Measurements from ENCODE around the gene FSTL4.

Gene FSTL4

DNA sequence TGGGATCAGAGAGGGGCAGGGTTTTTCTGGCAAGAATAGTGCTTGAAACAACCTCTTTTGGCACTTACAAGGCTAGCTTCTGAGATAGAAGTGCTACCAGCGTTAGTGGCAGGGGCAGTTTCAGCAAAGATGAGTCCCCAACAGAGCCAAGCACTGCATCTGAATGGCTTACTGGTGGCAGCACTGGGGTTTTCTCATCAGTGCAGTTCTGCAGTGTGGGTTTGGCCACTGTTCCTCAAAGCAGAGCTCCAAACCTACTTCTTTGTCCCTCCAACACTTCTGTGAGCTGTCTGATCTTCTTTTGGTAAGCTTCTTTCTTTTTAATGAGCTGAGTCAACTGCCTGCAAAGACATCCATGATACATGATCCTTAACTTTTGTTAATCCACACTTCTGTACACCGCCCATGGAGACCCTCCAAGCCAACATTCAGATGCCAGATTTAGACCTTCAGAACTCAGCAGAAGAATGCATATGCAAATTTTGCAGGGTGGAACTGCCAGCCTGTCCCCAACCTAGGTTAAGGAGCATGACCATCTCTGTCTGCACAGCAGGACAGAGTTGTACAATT, 29.9 kb upstream of the FSTL4 start:
- no peaks in the 10 kb centered on the region for H4K20me1 ChIP-seq (ENCODE audit: insufficient read depth, low read length)
- no peaks in the 10 kb centered on the region for H3K36me3 ChIP-seq (replicated peaks; ENCODE audit: insufficient read depth, low read length)
- H3K4me1 ChIP-seq (ENCODE audit: low read length) = no peaks in the 10 kb centered on the region
- H2AFZ ChIP-seq (ENCODE audit: low read length) = no peak overlapping the region
- no peak overlapping the region for H3K4me3 ChIP-seq (ENCODE audit: low read length)
- H3F3A ChIP-seq (ENCODE audit: insufficient read depth, low read length) = no peaks in the 10 kb centered on the region
- H3K9ac ChIP-seq (ENCODE audit: low read length) = no peak overlapping the region
- no peaks in the 10 kb centered on the region for H3K9me3 ChIP-seq (replicated peaks; ENCODE audit: insufficient read depth, low read length)
- H3K27me3 ChIP-seq (replicated peaks; ENCODE audit: insufficient read depth, low read length) = no peaks in the 10 kb centered on the region
- H3K4me2 ChIP-seq (ENCODE audit: low read depth, low read length) = no peak overlapping the region
- DNase-seq = no peak
- H3K9me2 ChIP-seq (replicated peaks; ENCODE audit: insufficient read depth, low read length) = no peaks in the 10 kb centered on the region
- no peaks in the 10 kb centered on the region for H3K79me2 ChIP-seq (ENCODE audit: low read length)
- TF ChIP-seq, protein P1, sequence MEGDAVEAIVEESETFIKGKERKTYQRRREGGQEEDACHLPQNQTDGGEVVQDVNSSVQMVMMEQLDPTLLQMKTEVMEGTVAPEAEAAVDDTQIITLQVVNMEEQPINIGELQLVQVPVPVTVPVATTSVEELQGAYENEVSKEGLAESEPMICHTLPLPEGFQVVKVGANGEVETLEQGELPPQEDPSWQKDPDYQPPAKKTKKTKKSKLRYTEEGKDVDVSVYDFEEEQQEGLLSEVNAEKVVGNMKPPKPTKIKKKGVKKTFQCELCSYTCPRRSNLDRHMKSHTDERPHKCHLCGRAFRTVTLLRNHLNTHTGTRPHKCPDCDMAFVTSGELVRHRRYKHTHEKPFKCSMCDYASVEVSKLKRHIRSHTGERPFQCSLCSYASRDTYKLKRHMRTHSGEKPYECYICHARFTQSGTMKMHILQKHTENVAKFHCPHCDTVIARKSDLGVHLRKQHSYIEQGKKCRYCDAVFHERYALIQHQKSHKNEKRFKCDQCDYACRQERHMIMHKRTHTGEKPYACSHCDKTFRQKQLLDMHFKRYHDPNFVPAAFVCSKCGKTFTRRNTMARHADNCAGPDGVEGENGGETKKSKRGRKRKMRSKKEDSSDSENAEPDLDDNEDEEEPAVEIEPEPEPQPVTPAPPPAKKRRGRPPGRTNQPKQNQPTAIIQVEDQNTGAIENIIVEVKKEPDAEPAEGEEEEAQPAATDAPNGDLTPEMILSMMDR (IDR thresholded peaks at IDR 0.05; ENCODE audit: low read length) = no peak
- TF ChIP-seq EZH2phosphoT487 (IDR thresholded peaks at IDR 0.05; ENCODE audit: low read length) = no peak
- TF ChIP-seq EZH2 (optimal IDR thresholded peaks at IDR 0.05; ENCODE audit: low read depth, low read length) = no peak
- H3K27ac ChIP-seq (ENCODE audit: low read length) = no peak overlapping the region

DNA sequence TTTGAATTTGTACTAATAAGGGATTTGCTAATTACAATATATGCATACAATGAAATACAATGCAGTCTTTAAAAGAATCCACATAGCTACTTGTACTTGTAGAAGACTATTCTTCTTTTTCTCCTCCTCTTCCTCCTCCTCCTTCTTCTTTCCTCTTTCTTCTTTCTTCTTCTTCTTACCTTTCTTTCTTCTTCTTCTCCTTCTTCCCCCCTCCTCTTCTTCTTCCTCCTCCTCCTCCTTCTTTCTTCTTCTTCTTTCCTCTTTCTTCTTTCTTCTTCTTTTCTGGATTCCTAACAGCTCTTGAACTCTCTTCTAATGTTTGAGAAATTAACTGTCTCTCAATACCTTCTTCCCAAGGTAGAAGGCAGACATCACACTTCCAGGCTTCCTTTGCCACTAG, 29.3 kb upstream of the FSTL4 start:
- Histone ChIP-seq H3K27ac (ENCODE audit: low read length) (no peak overlapping the region), H3K4me3 (ENCODE audit: low read length) (no peak overlapping the region), H2AFZ (ENCODE audit: low read length) (no peak overlapping the region), H3K36me3 (replicated peaks; ENCODE audit: insufficient read depth, low read length) (no peaks in the 10 kb centered on the region), H3K27me3 (replicated peaks; ENCODE audit: insufficient read depth, low read length) (no peaks in the 10 kb centered on the region), H3K79me2 (ENCODE audit: low read length) (no peaks in the 10 kb centered on the region), H3K4me1 (ENCODE audit: low read length) (no peaks in the 10 kb centered on the region), H3K9me3 (replicated peaks; ENCODE audit: insufficient read depth, low read length) (no peaks in the 10 kb centered on the region), H3K9me2 (replicated peaks; ENCODE audit: insufficient read depth, low read length) (no peaks in the 10 kb centered on the region), H4K20me1 (ENCODE audit: insufficient read depth, low read length) (no peaks in the 10 kb centered on the region), H3F3A (ENCODE audit: insufficient read depth, low read length) (no peaks in the 10 kb centered on the region), H3K9ac (ENCODE audit: low read length) (no peak overlapping the region), H3K4me2 (ENCODE audit: low read depth, low read length) (no peak overlapping the region)
- no peak for DNase-seq
- no peak for TF ChIP-seq EZH2 (optimal IDR thresholded peaks at IDR 0.05; ENCODE audit: low read depth, low read length)
- TF ChIP-seq EZH2phosphoT487 (IDR thresholded peaks at IDR 0.05; ENCODE audit: low read length) = no peak

DNA sequence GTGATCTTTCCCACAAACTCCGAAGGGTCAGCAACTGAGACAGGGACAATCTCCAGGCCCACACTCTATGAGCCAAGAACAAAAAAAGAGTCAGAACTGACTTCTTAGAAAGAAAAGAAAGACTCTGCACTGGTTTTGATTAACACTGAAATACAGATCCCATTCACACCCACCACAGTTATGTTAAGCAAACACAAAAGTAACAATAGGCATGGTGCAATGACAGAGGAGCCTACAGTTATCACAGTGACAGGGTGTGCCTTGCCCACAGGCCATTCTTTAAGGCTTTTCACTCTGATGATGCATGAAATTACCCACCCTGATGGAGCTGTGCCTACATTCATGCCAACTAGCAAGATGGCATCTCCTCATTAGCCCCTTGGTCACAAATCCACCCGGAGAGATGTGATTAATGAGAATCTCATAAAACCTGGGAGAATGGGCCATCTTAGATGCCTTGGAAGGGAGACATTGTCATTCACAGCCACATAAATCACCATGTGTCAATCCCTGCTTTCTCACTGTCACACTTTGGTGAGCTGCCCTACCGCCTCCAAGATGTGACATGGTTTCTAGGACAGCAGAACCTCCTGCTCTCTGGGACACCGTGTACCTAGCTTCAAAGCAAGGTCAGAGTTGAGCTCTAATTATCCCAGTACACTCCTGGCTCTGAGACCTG, 27.6 kb upstream of the FSTL4 start:
- TF ChIP-seq, protein P1 (IDR thresholded peaks at IDR 0.05; ENCODE audit: low read length) = no peak
- TF ChIP-seq EZH2 (optimal IDR thresholded peaks at IDR 0.05; ENCODE audit: low read depth, low read length) (no peak), EZH2phosphoT487 (IDR thresholded peaks at IDR 0.05; ENCODE audit: low read length) (no peak)
- Histone ChIP-seq H3K4me3 (ENCODE audit: low read length) (no peak overlapping the region), H3K9me3 (replicated peaks; ENCODE audit: insufficient read depth, low read length) (no peaks in the 10 kb centered on the region), H3K4me2 (ENCODE audit: low read depth, low read length) (no peak overlapping the region), H3K36me3 (replicated peaks; ENCODE audit: insufficient read depth, low read length) (no peaks in the 10 kb centered on the region), H3K9me2 (replicated peaks; ENCODE audit: insufficient read depth, low read length) (no peaks in the 10 kb centered on the region), H3K4me1 (ENCODE audit: low read length) (no peaks in the 10 kb centered on the region), H3K27ac (ENCODE audit: low read length) (no peak overlapping the region), H2AFZ (ENCODE audit: low read length) (no peak overlapping the region), H3F3A (ENCODE audit: insufficient read depth, low read length) (no peaks in the 10 kb centered on the region), H3K79me2 (ENCODE audit: low read length) (no peaks in the 10 kb centered on the region), H4K20me1 (ENCODE audit: insufficient read depth, low read length) (no peaks in the 10 kb centered on the region), H3K27me3 (replicated peaks; ENCODE audit: insufficient read depth, low read length) (no peaks in the 10 kb centered on the region), H3K9ac (ENCODE audit: low read length) (no peak overlapping the region)
- DNase-seq = no peak

DNA sequence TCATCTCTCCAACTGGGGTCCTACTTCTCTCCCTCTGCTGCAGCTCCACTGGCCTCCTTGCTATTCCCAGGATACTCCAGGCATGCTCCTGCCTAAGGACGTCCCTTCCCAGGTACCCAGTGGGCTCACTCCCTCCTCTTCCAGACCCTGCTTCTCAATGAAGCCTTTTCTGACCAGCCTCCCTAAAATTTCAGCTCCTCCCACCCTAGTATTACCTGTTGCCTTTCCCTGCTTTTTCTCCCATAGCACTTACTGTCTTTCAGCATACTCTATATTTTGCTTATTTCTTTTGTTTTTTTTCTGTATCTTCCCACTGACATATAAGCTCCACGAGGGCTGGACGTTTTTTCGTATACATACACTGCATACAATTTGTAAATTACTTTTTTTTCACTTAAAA, 26.1 kb upstream of the FSTL4 start:
- H4K20me1 ChIP-seq (ENCODE audit: insufficient read depth, low read length) = no peaks in the 10 kb centered on the region
- no peak overlapping the region for H3K9ac ChIP-seq (ENCODE audit: low read length)
- no peaks in the 10 kb centered on the region for H3K9me3 ChIP-seq (replicated peaks; ENCODE audit: insufficient read depth, low read length)
- no peak overlapping the region for H3K27ac ChIP-seq (ENCODE audit: low read length)
- H3K4me1 ChIP-seq (ENCODE audit: low read length) = no peaks in the 10 kb centered on the region
- H3K4me2 ChIP-seq (ENCODE audit: low read depth, low read length) = no peak overlapping the region
- no peaks in the 10 kb centered on the region for H3K9me2 ChIP-seq (replicated peaks; ENCODE audit: insufficient read depth, low read length)
- H3K27me3 ChIP-seq (replicated peaks; ENCODE audit: insufficient read depth, low read length) = no peaks in the 10 kb centered on the region
- H2AFZ ChIP-seq (ENCODE audit: low read length) = no peak overlapping the region
- H3K36me3 ChIP-seq (replicated peaks; ENCODE audit: insufficient read depth, low read length) = no peaks in the 10 kb centered on the region
- DNase-seq = no peak
- H3K4me3 ChIP-seq (ENCODE audit: low read length) = no peak overlapping the region
- TF ChIP-seq, protein P1 (IDR thresholded peaks at IDR 0.05; ENCODE audit: low read length) = no peak
- TF ChIP-seq EZH2phosphoT487 (IDR thresholded peaks at IDR 0.05; ENCODE audit: low read length) (no peak), EZH2 (optimal IDR thresholded peaks at IDR 0.05; ENCODE audit: low read depth, low read length) (no peak)
- no peaks in the 10 kb centered on the region for H3F3A ChIP-seq (ENCODE audit: insufficient read depth, low read length)
- H3K79me2 ChIP-seq (ENCODE audit: low read length) = no peaks in the 10 kb centered on the region
